Activated naive CD4-positive, alpha-beta T cell treated with anti-CD3 and anti-CD28 coated beads, Interleukin-2, amount 50 U/mL, for 72 hours (primary cell): ENCODE results near the gene SF3B4. TPM values are rescaled to one million over a fixed set of nuclear protein-coding genes. Genes with fewer than 3 reads are reported as not detected.
"Not testable (repeated sequence)": the region's sequence is repeated elsewhere in the genome, so short reads cannot be mapped to it uniquely, and the experiment has no call there.

Source experiments
- ATAC-seq, 2 donors: fragments of 150-1000 bp; cut with Tn5 transposase; 2 replicates each; pipeline ENCODE4 v1.10.0; 2021; ENCODE audit warnings: mild to moderate bottlenecking in 2 of 2, moderate library complexity in 2 of 2
- DNase-seq, 2 donors: peaks; one replicate each; pipeline ENCODE4 v3.0.0; 2021 to 2022; ENCODE audit warnings: low spot score in 2 of 2
- H3K27ac Mint-ChIP-seq, 2 donors: one replicate each; pipeline ENCODE4 v1.8.0; 2022; ENCODE audit warnings: mild to moderate bottlenecking in 2 of 2, mixed read lengths in 2 of 2
- H3K36me3 Mint-ChIP-seq, 2 donors: one replicate each; pipeline ENCODE4 v1.8.0; 2022; ENCODE audit warnings: mixed read lengths in 2 of 2
- H3K9me3 Mint-ChIP-seq, 2 donors: one replicate each; pipeline ENCODE4 v1.8.0; 2022; ENCODE audit warnings: mixed read lengths in 2 of 2
- total RNA-seq, 2 donors: library from RNA; stranded (reverse); gene quantifications; one replicate each; pipeline ENCODE4 v1.2.3, GENCODE V29; 2022

SF3B4 gene
- total RNA-seq, 2 donors from 2014 or later: 47.6 to 65.3 TPM

- no peaks in the 10 kb centered on the region for H3K9me3 Mint-ChIP-seq
- peak overlapping the region in 1 of 2 donors; percentile 11 for H3K27ac Mint-ChIP-seq
- ATAC-seq: peak in 1 of 2 donors; percentile 13
- DNase-seq: no peak
- H3K36me3 Mint-ChIP-seq: no peaks in the 10 kb centered on the region
Measured at GRCh38 chr1:149916193-149916897, 11.3 kb downstream of the SF3B4 start.

- DNase-seq: no peak
- Mint-ChIP-seq H3K9me3 (no peaks in the 10 kb centered on the region), H3K36me3 (no peaks in the 10 kb centered on the region), H3K27ac (peak overlapping the region in 1 of 2 donors; percentile 11)
- no peak for ATAC-seq
Measured at GRCh38 chr1:149915429-149916192, 12.0 kb downstream of the SF3B4 start.

- ATAC-seq (no peak), DNase-seq (no peak)
- H3K36me3 Mint-ChIP-seq: no peaks in the 10 kb centered on the region
- no peak overlapping the region for H3K27ac Mint-ChIP-seq
- no peaks in the 10 kb centered on the region for H3K9me3 Mint-ChIP-seq
Measured at GRCh38 chr1:149914545-149914944, 13.1 kb downstream of the SF3B4 start.

GRCh38 chr1:149906570-149907075 is 21.0 kb downstream of the SF3B4 start:
- Mint-ChIP-seq H3K27ac (peak overlapping the region in 1 of 2 donors; percentile 32), H3K9me3 (peaks cover 0 to 4% of the 10 kb centered on the region in 2 donors), H3K36me3 (peaks cover 0 to 6% of the 10 kb centered on the region in 2 donors)
- no peak for ATAC-seq
- no peak for DNase-seq

GRCh38 chr1:149903836-149904491 is 23.6 kb downstream of the SF3B4 start:
- Mint-ChIP-seq H3K9me3 (peaks cover 0 to 9% of the 10 kb centered on the region in 2 donors), H3K36me3 (peaks cover 13 to 16% of the 10 kb centered on the region in 2 donors), H3K27ac (peak overlapping the region in 1 of 2 donors; percentile 69)
- ATAC-seq (no peak), DNase-seq (no peak)

- peaks cover 0 to 12% of the 10 kb centered on the region in 2 donors for H3K9me3 Mint-ChIP-seq
- peak within 1 kb of the TSS; percentile 84 to 94 for H3K27ac Mint-ChIP-seq
- H3K36me3 Mint-ChIP-seq: peaks cover 14 to 16% of the 10 kb centered on the region in 2 donors
- peak; percentile 80 to 82 for DNase-seq
- ATAC-seq: peak; percentile 97 to 98
Measured at GRCh38 chr1:149899460-149900284, 27.9 kb downstream of the SF3B4 start, which contains the start of gene BOLA1. BOLA1 (plus strand) TSS chr1:149899568; CDS start chr1:149900060, 492 bp downstream.

- ATAC-seq (no peak), DNase-seq (no peak)
- H3K27ac Mint-ChIP-seq: no peak overlapping the region
- H3K9me3 Mint-ChIP-seq: peaks cover 0 to 8% of the 10 kb centered on the region in 2 donors
- H3K36me3 Mint-ChIP-seq: peaks cover 8 to 16% of the 10 kb centered on the region in 2 donors
Measured at GRCh38 chr1:149896575-149896974, 31.0 kb downstream of the SF3B4 start.

- no peak for ATAC-seq
- H3K9me3 Mint-ChIP-seq: no peaks in the 10 kb centered on the region
Measured at GRCh38 chr1:149888999-149889289, 38.7 kb downstream of the SF3B4 start.

GRCh38 chr1:149888247-149888998 is 39.2 kb downstream of the SF3B4 start:
- ATAC-seq: peak; percentile 32 to 36
- Mint-ChIP-seq H3K9me3 (no peaks in the 10 kb centered on the region), H3K36me3 (no peaks in the 10 kb centered on the region), H3K27ac (no peak overlapping the region)
- peak; percentile 71 for DNase-seq

More at GRCh38 chr1:149888999-149889289, 38.7 kb downstream of the SF3B4 start:
- H3K27ac Mint-ChIP-seq: no peak overlapping the region
- no peaks in the 10 kb centered on the region for H3K36me3 Mint-ChIP-seq
- DNase-seq: no peak

GRCh38 chr1:149887456-149888246 is 40.0 kb downstream of the SF3B4 start:
- peak; percentile 83 to 86 for DNase-seq
- ATAC-seq: peak; percentile 59 to 66
- no peaks in the 10 kb centered on the region for H3K9me3 Mint-ChIP-seq
- H3K27ac Mint-ChIP-seq: no peak overlapping the region
- H3K36me3 Mint-ChIP-seq: no peaks in the 10 kb centered on the region

GRCh38 chr1:149887196-149887455 is 40.5 kb downstream of the SF3B4 start:
- H3K27ac Mint-ChIP-seq: not testable (repeated sequence)

GRCh38 chr1:149886396-149887195 is 41.0 kb downstream of the SF3B4 start:
- Mint-ChIP-seq H3K9me3 (peaks cover 0 to 4% of the 10 kb centered on the region in 2 donors), H3K36me3 (no peaks in the 10 kb centered on the region), H3K27ac (no peak overlapping the region)
- DNase-seq (peak; percentile 93), ATAC-seq (peak; percentile 59 to 70)

More at GRCh38 chr1:149887196-149887455, 40.5 kb downstream of the SF3B4 start:
- DNase-seq, H3K9me3 Mint-ChIP-seq, H3K36me3 Mint-ChIP-seq, ATAC-seq: not testable (repeated sequence)

- H3K27ac Mint-ChIP-seq, DNase-seq, H3K36me3 Mint-ChIP-seq, H3K9me3 Mint-ChIP-seq, ATAC-seq: not testable (repeated sequence)
Measured at GRCh38 chr1:149886121-149886395, 41.5 kb downstream of the SF3B4 start.

GRCh38 chr1:149885339-149886120 is 42.1 kb downstream of the SF3B4 start:
- Mint-ChIP-seq H3K36me3 (no peaks in the 10 kb centered on the region), H3K9me3 (peaks cover 0 to 4% of the 10 kb centered on the region in 2 donors)

More at GRCh38 chr1:149885339-149886120, 42.1 kb downstream of the SF3B4 start:
- DNase-seq (peak; percentile 76 to 79), ATAC-seq (peak; percentile 22 to 34)
- no peak overlapping the region for H3K27ac Mint-ChIP-seq
